Keratinocyte (primary cell): ENCODE measurements around the gene JPH2. TPM values are rescaled to one million over a fixed set of nuclear protein-coding genes. Genes with fewer than 3 reads are reported as not detected.

Experiments used
- DNase-seq: peaks from one replicate; pipeline ENCODE4 v3.0.0-alpha.2; 2011; ENCODE audit warnings: low read depth, missing footprints, low spot score
- FAIRE-seq: peaks from 2 replicates; lab custom pipeline; 2011; peaks lifted over from hg19 to GRCh38; lab: Jason Lieb, UNC
- H2AFZ ChIP-seq: 2 replicates; pipeline ENCODE4 v1.6.0; 2012; ENCODE audit warnings: low read length, control low read depth, inconsistent platforms; ENCODE audit not compliant: control insufficient read depth
- H3K27ac ChIP-seq: 2 replicates; pipeline ENCODE4 v1.5.1; 2011; ENCODE audit warnings: low read length; ENCODE audit not compliant: control insufficient read depth, insufficient read depth
- H3K27me3 ChIP-seq: 3 replicates; pipeline ENCODE4 v1.6.0; 2011; ENCODE audit warnings: low read length; ENCODE audit not compliant: control insufficient read depth, insufficient read depth; ENCODE audit errors: extremely low read depth
- H3K36me3 ChIP-seq, 2 experiments: 2 replicates in 1 of 2; 3 replicates in 1 of 2; pipeline ENCODE4 v1.5.1; 2011; ENCODE audit warnings: low read length in 2 of 2, mild to moderate bottlenecking in 1 of 2; ENCODE audit not compliant: control insufficient read depth in 2 of 2, insufficient read depth in 2 of 2; ENCODE audit errors: extremely low read depth in 1 of 2
- H3K4me1 ChIP-seq: 3 replicates; pipeline ENCODE4 v1.5.1; 2011; ENCODE audit warnings: low read length; ENCODE audit not compliant: control insufficient read depth, insufficient read depth; ENCODE audit errors: extremely low read depth
- H3K4me2 ChIP-seq: 3 replicates; pipeline ENCODE4 v1.6.0; 2011; ENCODE audit warnings: low read depth, low read length; ENCODE audit not compliant: control insufficient read depth, insufficient read depth; ENCODE audit errors: extremely low read depth
- H3K4me3 ChIP-seq, 3 experiments: fragments of 200-600 bp in 1 of 3; sonication (generic) in 1 of 3; 2 replicates in 2 of 3; 3 replicates in 1 of 3; pipeline ENCODE4 v1.5.1; 2011 to 2016; ENCODE audit warnings: low read length in 3 of 3, mild to moderate bottlenecking in 3 of 3, control low read depth in 2 of 3, inconsistent platforms in 1 of 3, low read depth in 1 of 3, mixed read lengths in 1 of 3, mixed run types in 1 of 3, moderate library complexity in 1 of 3; ENCODE audit not compliant: control insufficient read depth in 2 of 3, insufficient read depth in 2 of 3; ENCODE audit errors: extremely low read depth in 1 of 3
- H3K79me2 ChIP-seq: 2 replicates; pipeline ENCODE4 v1.6.0; 2012; ENCODE audit warnings: low read length; ENCODE audit not compliant: control insufficient read depth, insufficient read depth
- H3K9ac ChIP-seq: 3 replicates; pipeline ENCODE4 v1.6.0; 2011; ENCODE audit warnings: low read length; ENCODE audit not compliant: control insufficient read depth, insufficient read depth; ENCODE audit errors: extremely low read depth
- H3K9me1 ChIP-seq: 3 replicates; pipeline ENCODE4 v1.6.0; 2011; ENCODE audit warnings: low read length; ENCODE audit not compliant: control insufficient read depth, insufficient read depth; ENCODE audit errors: extremely low read depth
- H3K9me3 ChIP-seq: 2 replicates; pipeline ENCODE4 v1.5.1; 2012; ENCODE audit warnings: low read depth, low read length; ENCODE audit not compliant: control insufficient read depth
- H4K20me1 ChIP-seq: 3 replicates; pipeline ENCODE4 v1.6.0; 2011; ENCODE audit warnings: low read length; ENCODE audit not compliant: control insufficient read depth, insufficient read depth; ENCODE audit errors: extremely low read depth
- CTCF ChIP-seq, 3 experiments: IDR thresholded peaks in 1 of 3; conservative IDR thresholded peaks in 1 of 3; optimal IDR thresholded peaks in 1 of 3; 2 replicates in 2 of 3; 3 replicates in 1 of 3; pipeline versions ENCODE3 to v1.5.1; 2011; ENCODE audit warnings: low read length in 3 of 3, mild to moderate bottlenecking in 3 of 3, moderate library complexity in 2 of 3, control low read depth in 1 of 3, inconsistent platforms in 1 of 3; ENCODE audit not compliant: insufficient read depth in 2 of 3; ENCODE audit errors: extremely low read depth in 1 of 3
- EZH2 ChIP-seq: IDR thresholded peaks from one replicate; pipeline ENCODE4 v1.6.1; 2012; ENCODE audit warnings: inconsistent platforms, mild to moderate bottlenecking, low read length, moderate library complexity
- dilution Hi-C: fragments of 300-500 bp; cut with MboI; formaldehyde crosslinking; loops from one replicate; pipeline ENCODE4 v1.7.0; 2020; ENCODE audit warnings: low sequenced_read_pairs; ENCODE audit not compliant: extremely low pct_ligation_motif_present
- polyA plus RNA-seq, 5 experiments: library from polyadenylated mRNA; depleted of rRNA in 3 of 5; stranded (reverse) in 3 of 5; stranded (forward) in 1 of 5; unstranded in 1 of 5; fragments of >200 nt; gene quantifications; 1 replicate in 1 of 5; 2 replicates in 3 of 5; 3 replicates in 1 of 5; pipeline versions ENCODE4 v1.2.1 to v1.2.3, GENCODE V29; 2011 to 2012; ENCODE audit warnings: missing spikeins in 2 of 5, low read depth in 1 of 5, low replicate concordance in 1 of 5

The JPH2 gene
- polyA plus RNA-seq, 1 donor (not counting 4 experiments of a cell fraction or from before 2014, with no cell fraction given) = 2.5 TPM

GRCh38 chr20:44143936-44144335 is 43.1 kb downstream of the JPH2 start:
- H3K9ac ChIP-seq = no peak overlapping the region
- no peak overlapping the region for H3K4me3 ChIP-seq
- no peaks in the 10 kb centered on the region for H3K27me3 ChIP-seq
- FAIRE-seq (no peak), DNase-seq (no peak)
- dilution Hi-C loops = no loop called here
- no peak overlapping the region for H3K27ac ChIP-seq
- H2AFZ ChIP-seq = no peak overlapping the region
- H4K20me1 ChIP-seq = no peaks in the 10 kb centered on the region
- TF ChIP-seq CTCF (optimal IDR thresholded peaks at IDR 0.05 in 1 of 3, IDR thresholded peaks at IDR 0.05 in 1 of 3, conservative IDR thresholded peaks at IDR 0.05 in 1 of 3; ENCODE audit: extremely low read depth in 1 of 3, insufficient read depth in 2 of 3, low read length in 3 of 3) (no peak), EZH2 (no peak)
- H3K36me3 ChIP-seq = peaks cover 0 to 2% of the 10 kb centered on the region in 2 experiments
- no peaks in the 10 kb centered on the region for H3K4me1 ChIP-seq
- no peak overlapping the region for H3K4me2 ChIP-seq
- H3K79me2 ChIP-seq = no peaks in the 10 kb centered on the region
- no peaks in the 10 kb centered on the region for H3K9me3 ChIP-seq
- H3K9me1 ChIP-seq = no peaks in the 10 kb centered on the region

- Histone ChIP-seq H3K79me2 (no peaks in the 10 kb centered on the region), H3K4me2 (no peak overlapping the region), H3K27ac (no peak overlapping the region), H3K9me1 (no peaks in the 10 kb centered on the region), H3K9ac (no peak overlapping the region), H3K4me3 (no peak overlapping the region), H2AFZ (no peak overlapping the region), H3K4me1 (peaks cover 1% of the 10 kb centered on the region), H3K36me3 (peaks cover 0 to 2% of the 10 kb centered on the region in 2 experiments), H3K9me3 (no peaks in the 10 kb centered on the region), H3K27me3 (no peaks in the 10 kb centered on the region), H4K20me1 (no peaks in the 10 kb centered on the region)
- dilution Hi-C loops = no loop called here
- TF ChIP-seq CTCF (optimal IDR thresholded peaks at IDR 0.05 in 1 of 3, IDR thresholded peaks at IDR 0.05 in 1 of 3, conservative IDR thresholded peaks at IDR 0.05 in 1 of 3; ENCODE audit: extremely low read depth in 1 of 3, insufficient read depth in 2 of 3, low read length in 3 of 3) (no peak), EZH2 (no peak)
- FAIRE-seq (no peak), DNase-seq (no peak)
Observed at GRCh38 chr20:44142413-44142812, 44.6 kb downstream of the JPH2 start.
